Suprapubic skin (tissue), 4 donors: Measurements from ENCODE around the gene ZNF865. TPM values are rescaled to one million over a fixed set of nuclear protein-coding genes. Genes with fewer than 3 reads are reported as not detected.
A peak's percentile ranks its signal among the peaks of the same experiment; 100 is the strongest.

Source experiments
- DNase-seq, 2 donors: peaks; one replicate each; pipeline ENCODE4 v3.0.0-alpha.2; 2019; ENCODE audit warnings: low spot score in 2 of 2
- H3K27ac ChIP-seq: fragments of 200-600 bp; sonication (generic); one replicate; pipeline ENCODE4 v1.5.1; 2019
- H3K27me3 ChIP-seq: fragments of 200-600 bp; sonication (generic); one replicate; pipeline ENCODE4 v1.5.1; 2019
- H3K36me3 ChIP-seq: fragments of 200-600 bp; sonication (generic); one replicate; pipeline ENCODE4 v1.5.1; 2019
- H3K4me1 ChIP-seq: fragments of 200-600 bp; sonication (generic); one replicate; pipeline ENCODE4 v1.5.1; 2019
- H3K4me3 ChIP-seq: fragments of 200-600 bp; sonication (generic); one replicate; pipeline ENCODE4 v1.5.1; 2019; ENCODE audit warnings: mild to moderate bottlenecking
- H3K9me3 ChIP-seq: fragments of 200-600 bp; sonication (generic); one replicate; pipeline ENCODE4 v1.5.1; 2019
- EP300 ChIP-seq: sonication (generic); formaldehyde crosslinking; IDR thresholded peaks from one replicate; pipeline ENCODE4 v1.6.1; 2017; ENCODE audit warnings: antibody characterized with exemption
- POLR2A ChIP-seq, 2 donors: fragments of 450-650 bp; IDR thresholded peaks; one replicate each; pipeline ENCODE4 v1.6.1; 2017; ENCODE audit warnings: antibody characterized with exemption in 2 of 2, mild to moderate bottlenecking in 2 of 2, moderate library complexity in 2 of 2
- POLR2AphosphoS5 ChIP-seq, 3 donors: sonication (generic); formaldehyde crosslinking; IDR thresholded peaks; one replicate each; pipeline ENCODE4 v1.6.1; 2017; ENCODE audit warnings: antibody characterized with exemption in 3 of 3
- WGBS: methylation state at CpG from one replicate; pipeline ENCODE4 v1.1.5; 2018; 5-methylcytosine and 5-hydroxymethylcytosine counted together
- total RNA-seq, 4 donors: library from RNA; depleted of rRNA; stranded (reverse); fragments of >200 nt; gene quantifications; one replicate each; pipeline ENCODE4 v1.1.0, GENCODE V29; 2016
- TF ChIP-seq, protein P1 (sequence below), 2 donors: fragments of 200-600 bp in 1 of 2; fragments of 450-650 bp in 1 of 2; sonication (generic) in 1 of 2; IDR thresholded peaks; one replicate each; pipeline ENCODE4 v1.5.1; 2016 to 2019; ENCODE audit warnings: antibody characterized with exemption in 2 of 2, mild to moderate bottlenecking in 1 of 2, moderate library complexity in 1 of 2

Gene ZNF865
- total RNA-seq, 4 donors from 2014 or later: 7.6 to 14.2 (median 9.9) TPM

DNA sequence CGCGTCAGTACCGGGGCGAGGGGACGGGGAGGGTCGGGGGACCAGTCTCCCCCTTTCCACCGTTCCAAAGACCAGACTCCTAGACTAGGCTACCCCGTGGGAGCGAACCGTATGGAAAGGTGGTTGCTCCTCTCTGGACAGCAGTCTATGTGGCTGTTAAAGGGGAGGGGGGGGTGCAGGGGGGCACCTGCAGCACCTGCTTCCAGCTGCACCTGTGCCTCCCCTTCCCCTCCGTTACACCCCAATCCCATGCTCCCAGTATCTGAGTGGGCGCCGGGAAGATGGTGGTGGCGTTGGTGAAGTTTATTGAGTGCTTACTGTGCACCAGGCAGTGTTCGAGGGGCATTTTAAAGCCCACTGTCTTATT lies 4.8 kb upstream of the ZNF865 start:
- peak overlapping the region; percentile 98 for H3K27ac ChIP-seq
- H3K4me1 ChIP-seq: peaks cover 39% of the 10 kb centered on the region
- H3K27me3 ChIP-seq: no peaks in the 10 kb centered on the region
- peaks cover 28% of the 10 kb centered on the region for H3K36me3 ChIP-seq
- no peaks in the 10 kb centered on the region for H3K9me3 ChIP-seq
- WGBS: 5% methylated on average over 5 of the region's 15 CpGs
- no peak for DNase-seq
- H3K4me3 ChIP-seq: peak overlapping the region; percentile 93
- TF ChIP-seq POLR2A (IDR thresholded peaks at IDR 0.05): no peak
- no peak for TF ChIP-seq POLR2AphosphoS5 (IDR thresholded peaks at IDR 0.05)
- TF ChIP-seq, protein P1, sequence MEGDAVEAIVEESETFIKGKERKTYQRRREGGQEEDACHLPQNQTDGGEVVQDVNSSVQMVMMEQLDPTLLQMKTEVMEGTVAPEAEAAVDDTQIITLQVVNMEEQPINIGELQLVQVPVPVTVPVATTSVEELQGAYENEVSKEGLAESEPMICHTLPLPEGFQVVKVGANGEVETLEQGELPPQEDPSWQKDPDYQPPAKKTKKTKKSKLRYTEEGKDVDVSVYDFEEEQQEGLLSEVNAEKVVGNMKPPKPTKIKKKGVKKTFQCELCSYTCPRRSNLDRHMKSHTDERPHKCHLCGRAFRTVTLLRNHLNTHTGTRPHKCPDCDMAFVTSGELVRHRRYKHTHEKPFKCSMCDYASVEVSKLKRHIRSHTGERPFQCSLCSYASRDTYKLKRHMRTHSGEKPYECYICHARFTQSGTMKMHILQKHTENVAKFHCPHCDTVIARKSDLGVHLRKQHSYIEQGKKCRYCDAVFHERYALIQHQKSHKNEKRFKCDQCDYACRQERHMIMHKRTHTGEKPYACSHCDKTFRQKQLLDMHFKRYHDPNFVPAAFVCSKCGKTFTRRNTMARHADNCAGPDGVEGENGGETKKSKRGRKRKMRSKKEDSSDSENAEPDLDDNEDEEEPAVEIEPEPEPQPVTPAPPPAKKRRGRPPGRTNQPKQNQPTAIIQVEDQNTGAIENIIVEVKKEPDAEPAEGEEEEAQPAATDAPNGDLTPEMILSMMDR (IDR thresholded peaks at IDR 0.05): no peak
- TF ChIP-seq EP300: no peak

DNA sequence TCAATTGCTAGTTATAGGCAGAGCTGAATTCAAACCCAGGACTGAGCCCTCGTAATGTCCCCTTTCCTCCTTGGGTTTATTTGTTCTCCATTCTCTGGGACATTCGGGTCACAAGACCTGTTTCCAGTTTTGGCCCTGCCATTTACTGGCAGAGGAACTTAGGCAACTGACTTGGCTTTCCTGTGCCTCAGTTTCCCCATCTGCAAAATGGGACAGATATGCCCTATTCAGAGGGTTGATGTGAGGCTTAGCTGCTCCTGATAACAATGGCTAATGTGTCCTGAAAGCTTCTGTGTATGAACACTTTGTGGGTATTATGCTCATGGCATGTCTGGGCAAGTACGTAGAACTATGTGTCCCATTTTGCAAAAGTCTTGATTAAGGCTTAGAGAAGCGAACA lies 4.4 kb upstream of the ZNF865 start:
- peaks cover 24% of the 10 kb centered on the region for H3K36me3 ChIP-seq
- H3K9me3 ChIP-seq: no peaks in the 10 kb centered on the region
- peak overlapping the region; percentile 93 for H3K4me3 ChIP-seq
- peak overlapping the region; percentile 98 for H3K27ac ChIP-seq
- 56% methylated on average over 4 of the region's 4 CpGs for WGBS
- H3K4me1 ChIP-seq: peaks cover 40% of the 10 kb centered on the region
- TF ChIP-seq, protein P1 (IDR thresholded peaks at IDR 0.05): no peak
- peak in 1 of 3 donors; percentile 53 for TF ChIP-seq POLR2AphosphoS5 (IDR thresholded peaks at IDR 0.05)
- TF ChIP-seq POLR2A (IDR thresholded peaks at IDR 0.05): no peak
- TF ChIP-seq EP300: no peak
- no peak for DNase-seq
- H3K27me3 ChIP-seq: no peaks in the 10 kb centered on the region

DNA sequence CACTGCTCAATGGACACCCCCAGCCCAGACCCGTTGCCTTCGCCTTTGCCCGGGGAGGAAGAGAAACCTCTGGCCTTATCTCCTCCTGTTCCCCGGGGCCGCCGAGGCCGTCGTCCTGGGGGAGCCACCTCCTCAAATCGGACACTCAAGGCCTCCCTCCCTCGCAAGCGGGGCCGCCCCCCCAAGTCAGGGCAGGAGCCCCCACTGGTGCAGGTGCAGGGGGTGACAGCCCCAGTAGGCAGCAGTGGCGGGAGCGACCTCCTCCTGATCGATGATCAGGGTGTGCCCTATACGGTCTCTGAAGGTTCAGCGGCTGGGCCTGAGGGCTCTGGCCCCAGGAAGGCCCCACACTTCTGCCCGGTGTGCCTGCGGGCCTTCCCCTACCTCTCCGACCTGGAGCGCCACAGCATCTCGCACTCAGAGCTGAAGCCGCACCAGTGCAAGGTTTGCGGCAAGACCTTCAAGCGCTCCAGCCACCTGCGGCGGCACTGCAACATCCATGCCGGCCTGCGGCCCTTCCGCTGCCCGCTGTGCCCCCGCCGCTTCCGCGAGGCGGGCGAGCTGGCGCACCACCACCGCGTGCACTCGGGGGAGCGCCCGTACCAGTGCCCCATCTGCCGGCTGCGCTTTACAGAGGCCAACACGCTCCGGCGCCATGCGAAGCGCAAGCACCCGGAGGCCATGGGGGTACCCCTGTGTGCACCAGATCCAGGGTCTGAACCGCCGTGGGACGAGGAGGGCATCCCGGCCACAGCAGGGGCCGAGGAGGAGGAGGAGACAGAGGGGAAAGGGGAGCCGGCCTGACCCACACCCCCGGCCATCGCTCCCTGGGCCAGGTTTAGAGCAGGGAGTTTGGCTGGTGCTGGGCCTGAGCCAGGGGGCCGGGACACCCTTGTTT lies 3.1 kb upstream of the ZNF865 start:
- no peak overlapping the region for H3K27ac ChIP-seq
- WGBS: 94% methylated on average over 40 of the region's 60 CpGs

DNA sequence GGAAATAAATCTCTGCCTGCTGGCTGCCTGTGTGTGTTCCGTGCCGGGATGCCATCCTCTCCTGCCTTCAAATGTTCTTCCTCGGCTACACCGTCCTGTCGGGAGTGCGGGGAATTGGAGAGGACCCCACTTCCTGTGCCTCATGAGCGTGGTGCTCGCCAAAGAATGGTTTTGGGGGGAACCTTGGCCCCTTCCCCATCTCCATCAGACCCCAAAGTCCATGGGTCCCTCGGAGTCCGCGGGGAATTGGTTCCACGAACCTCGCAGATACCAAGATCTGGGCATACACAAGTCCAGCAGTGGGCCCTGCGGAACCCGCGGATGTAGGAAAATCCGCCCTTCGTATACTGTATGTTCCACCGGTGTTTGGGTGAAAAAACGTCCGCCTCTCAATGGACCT lies 2.3 kb upstream of the ZNF865 start:
- Histone ChIP-seq H3K9me3 (no peaks in the 10 kb centered on the region), H3K27me3 (no peaks in the 10 kb centered on the region), H3K36me3 (peaks cover 8% of the 10 kb centered on the region), H3K27ac (no peak overlapping the region), H3K4me3 (no peak overlapping the region), H3K4me1 (peaks cover 53% of the 10 kb centered on the region)
- TF ChIP-seq POLR2A (IDR thresholded peaks at IDR 0.05): no peak
- TF ChIP-seq, protein P1 (IDR thresholded peaks at IDR 0.05): no peak
- no peak for TF ChIP-seq POLR2AphosphoS5 (IDR thresholded peaks at IDR 0.05)
- no peak for TF ChIP-seq EP300
- 93% methylated on average over 14 of the region's 21 CpGs for WGBS
- no peak for DNase-seq

More for the DNA sequence above, 3.1 kb upstream of the ZNF865 start:
- H3K27me3 ChIP-seq: no peaks in the 10 kb centered on the region
- peaks cover 50% of the 10 kb centered on the region for H3K4me1 ChIP-seq
- TF ChIP-seq POLR2AphosphoS5 (IDR thresholded peaks at IDR 0.05): no peak
- TF ChIP-seq EP300: no peak
- no peak for TF ChIP-seq POLR2A (IDR thresholded peaks at IDR 0.05)
- TF ChIP-seq, protein P1 (IDR thresholded peaks at IDR 0.05): no peak
- H3K4me3 ChIP-seq: no peak overlapping the region
- H3K9me3 ChIP-seq: no peaks in the 10 kb centered on the region
- DNase-seq: no peak
- peaks cover 12% of the 10 kb centered on the region for H3K36me3 ChIP-seq

DNA sequence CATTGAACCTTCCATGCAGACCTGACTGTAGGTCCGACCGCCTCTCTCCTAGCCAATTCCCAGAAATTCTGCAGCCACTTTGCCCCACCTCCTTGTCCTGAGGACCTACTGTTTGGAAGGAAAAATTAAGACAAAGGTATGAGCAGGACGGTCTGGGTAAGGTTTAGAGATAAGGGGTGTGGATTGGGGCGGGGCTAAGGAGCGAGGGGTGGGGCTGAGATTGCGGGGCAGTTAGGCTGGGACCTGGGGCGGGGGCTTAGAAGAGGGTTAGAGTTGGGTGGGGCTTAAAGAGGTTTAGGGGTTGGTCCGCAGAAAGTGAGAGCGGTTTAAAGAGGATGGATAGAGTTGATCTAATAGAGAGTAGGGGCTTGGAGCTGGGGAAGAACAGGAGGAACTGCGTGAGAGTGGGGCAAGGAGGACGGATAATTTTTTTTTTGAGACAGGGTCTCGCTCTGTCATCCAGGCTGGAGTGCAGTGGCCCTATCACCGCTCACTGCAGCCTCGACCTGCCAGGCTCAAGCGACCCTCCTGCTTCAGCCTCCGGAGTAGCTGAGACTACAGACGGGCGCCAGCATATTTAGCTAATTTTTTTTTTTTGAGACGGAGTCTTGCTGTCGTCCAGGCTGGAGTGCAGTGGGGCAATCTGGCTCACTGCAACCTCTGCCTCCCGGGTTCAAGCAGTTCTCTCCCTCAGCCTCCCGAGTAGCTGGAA lies 1.7 kb upstream of the ZNF865 start:
- 73% methylated on average over 22 of the region's 22 CpGs for WGBS
- no peak for DNase-seq
- no peak overlapping the region for H3K4me3 ChIP-seq
- H3K27me3 ChIP-seq: no peaks in the 10 kb centered on the region
- peaks cover 8% of the 10 kb centered on the region for H3K36me3 ChIP-seq
- TF ChIP-seq EP300 (no peak), POLR2A (IDR thresholded peaks at IDR 0.05) (no peak), POLR2AphosphoS5 (IDR thresholded peaks at IDR 0.05) (no peak)
- TF ChIP-seq, protein P1 (IDR thresholded peaks at IDR 0.05): no peak
- H3K27ac ChIP-seq: no peak overlapping the region
- H3K4me1 ChIP-seq: peaks cover 48% of the 10 kb centered on the region
- no peaks in the 10 kb centered on the region for H3K9me3 ChIP-seq
